GM12873 (cell line): ENCODE measurements around the gene GGT6.

Experiments used
- TF ChIP-seq, protein P1 (sequence below): IDR thresholded peaks from 2 replicates; pipeline ENCODE4 v1.5.1; 2012; ENCODE audit warnings: low read depth, mild to moderate bottlenecking, moderate library complexity, low read length, control low read depth; ENCODE audit not compliant: insufficient read depth; ENCODE audit errors: missing control alignments

The GGT6 gene

DNA sequence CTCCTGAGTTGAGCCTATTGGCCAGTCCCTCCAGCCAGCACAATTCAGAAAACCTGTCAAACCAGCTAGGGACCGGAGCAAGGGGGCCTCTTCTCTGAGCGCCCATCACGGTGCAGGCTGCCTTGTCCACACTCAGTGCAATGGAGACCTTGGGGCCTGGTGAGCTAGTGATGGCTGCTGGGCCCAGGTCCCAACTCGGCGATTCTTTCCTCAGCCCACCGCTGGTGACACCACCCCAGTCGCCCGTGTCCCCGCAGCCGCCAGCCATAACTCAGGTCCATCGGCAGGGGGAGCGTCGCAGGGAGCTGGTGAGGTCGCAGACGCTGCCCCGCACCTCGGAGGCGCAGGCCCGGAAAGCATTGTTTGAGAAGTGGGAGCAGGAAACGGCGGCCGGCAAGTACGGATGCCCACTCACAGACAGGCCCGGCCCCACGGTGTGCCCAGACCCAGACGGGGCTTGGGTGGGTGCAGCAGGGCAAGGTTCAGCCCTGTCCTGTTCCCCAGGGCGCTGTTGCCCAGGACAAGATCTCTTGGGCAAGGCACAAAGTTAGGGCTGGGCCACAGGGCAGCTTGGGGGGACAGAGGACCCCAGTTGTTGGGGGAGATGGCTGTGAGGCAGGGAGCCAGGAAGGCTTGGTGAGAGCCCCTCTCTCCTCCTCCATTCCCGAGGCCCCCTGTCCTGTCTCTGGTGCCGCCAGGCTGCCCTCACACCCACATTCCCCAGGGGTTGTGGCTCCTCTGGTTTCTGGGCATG is 34.7 kb upstream of the GGT6 start:
- TF ChIP-seq, protein P1, sequence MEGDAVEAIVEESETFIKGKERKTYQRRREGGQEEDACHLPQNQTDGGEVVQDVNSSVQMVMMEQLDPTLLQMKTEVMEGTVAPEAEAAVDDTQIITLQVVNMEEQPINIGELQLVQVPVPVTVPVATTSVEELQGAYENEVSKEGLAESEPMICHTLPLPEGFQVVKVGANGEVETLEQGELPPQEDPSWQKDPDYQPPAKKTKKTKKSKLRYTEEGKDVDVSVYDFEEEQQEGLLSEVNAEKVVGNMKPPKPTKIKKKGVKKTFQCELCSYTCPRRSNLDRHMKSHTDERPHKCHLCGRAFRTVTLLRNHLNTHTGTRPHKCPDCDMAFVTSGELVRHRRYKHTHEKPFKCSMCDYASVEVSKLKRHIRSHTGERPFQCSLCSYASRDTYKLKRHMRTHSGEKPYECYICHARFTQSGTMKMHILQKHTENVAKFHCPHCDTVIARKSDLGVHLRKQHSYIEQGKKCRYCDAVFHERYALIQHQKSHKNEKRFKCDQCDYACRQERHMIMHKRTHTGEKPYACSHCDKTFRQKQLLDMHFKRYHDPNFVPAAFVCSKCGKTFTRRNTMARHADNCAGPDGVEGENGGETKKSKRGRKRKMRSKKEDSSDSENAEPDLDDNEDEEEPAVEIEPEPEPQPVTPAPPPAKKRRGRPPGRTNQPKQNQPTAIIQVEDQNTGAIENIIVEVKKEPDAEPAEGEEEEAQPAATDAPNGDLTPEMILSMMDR, result peak; percentile 48

DNA sequence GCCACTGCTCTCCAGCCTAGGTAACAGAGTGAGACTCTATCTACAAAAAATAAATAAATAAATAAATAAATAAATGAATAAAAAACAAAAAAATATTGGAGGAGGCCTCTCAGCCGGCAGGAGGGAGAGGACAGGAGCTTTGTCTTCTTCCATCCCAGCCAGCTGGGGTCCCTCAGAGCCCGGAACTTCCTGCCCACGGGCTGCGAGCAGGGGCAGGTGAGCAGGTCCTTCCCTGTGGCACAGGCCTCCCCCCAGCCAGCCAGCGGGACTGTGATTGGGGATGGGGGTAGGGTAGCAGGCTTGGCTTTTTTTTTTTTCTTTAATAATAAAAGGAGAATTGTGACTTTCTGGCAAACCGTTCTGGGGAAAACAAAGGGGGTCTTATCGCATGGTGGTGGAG is 34.0 kb upstream of the GGT6 start:
- TF ChIP-seq, protein P1, result no peak

DNA sequence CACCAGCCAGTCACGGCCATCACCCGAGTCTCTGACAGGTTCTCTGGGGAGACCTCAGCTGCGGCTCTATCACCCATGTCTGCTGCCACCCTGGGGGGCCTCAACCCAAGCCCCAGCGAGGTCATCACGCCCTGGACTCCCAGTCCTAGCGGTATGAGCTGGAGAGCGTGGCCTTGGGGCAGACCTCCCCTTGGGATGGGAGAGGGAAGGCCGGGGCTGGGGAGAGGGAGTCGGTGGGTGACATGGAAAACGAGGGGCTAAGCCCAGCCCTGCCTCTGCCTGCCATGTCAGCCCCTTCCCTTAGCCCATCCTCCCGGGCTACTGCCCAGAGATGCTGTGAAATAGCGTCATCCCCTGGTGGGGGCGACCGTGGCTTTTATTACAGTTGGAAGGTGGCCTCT is 32.6 kb upstream of the GGT6 start:
- TF ChIP-seq, protein P1, result no peak

DNA sequence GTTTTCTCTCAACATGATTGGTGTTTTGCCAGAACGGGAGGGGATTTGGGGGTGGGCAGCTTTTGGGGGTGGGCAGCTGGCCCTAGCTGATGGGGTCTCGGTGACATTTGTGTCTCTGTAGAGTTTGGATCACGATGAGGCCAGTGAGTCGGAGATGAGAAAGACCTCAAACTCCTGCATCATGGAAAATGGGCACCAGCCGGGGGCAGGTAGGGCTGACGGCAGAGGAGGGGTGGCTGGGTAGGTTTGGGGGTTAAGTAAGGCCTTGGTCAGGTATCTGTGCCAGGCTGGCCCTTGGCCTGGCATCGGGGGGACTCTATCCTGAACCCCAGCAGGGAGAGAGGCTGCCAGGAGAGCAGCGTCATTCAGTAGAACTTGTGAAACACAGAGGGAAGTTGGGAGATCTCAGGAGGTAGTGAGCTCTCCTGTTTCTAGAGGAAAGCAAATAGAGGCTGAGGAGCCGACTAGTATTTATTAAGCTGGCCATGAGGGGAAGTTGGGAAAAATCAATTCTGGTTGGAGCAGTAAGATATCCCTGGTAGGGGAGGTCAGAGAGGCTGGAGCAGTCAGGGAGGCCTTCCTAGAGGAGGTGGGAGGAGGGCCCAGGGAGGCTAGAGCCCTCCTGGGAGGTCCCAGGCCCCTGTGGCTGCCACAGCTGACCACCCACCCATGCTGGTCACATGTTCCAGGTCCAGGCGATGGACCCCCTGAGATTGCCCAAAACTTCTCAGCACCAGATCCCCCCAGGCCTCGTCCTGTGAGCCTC is 32.0 kb upstream of the GGT6 start:
- TF ChIP-seq, protein P1, result no peak

DNA sequence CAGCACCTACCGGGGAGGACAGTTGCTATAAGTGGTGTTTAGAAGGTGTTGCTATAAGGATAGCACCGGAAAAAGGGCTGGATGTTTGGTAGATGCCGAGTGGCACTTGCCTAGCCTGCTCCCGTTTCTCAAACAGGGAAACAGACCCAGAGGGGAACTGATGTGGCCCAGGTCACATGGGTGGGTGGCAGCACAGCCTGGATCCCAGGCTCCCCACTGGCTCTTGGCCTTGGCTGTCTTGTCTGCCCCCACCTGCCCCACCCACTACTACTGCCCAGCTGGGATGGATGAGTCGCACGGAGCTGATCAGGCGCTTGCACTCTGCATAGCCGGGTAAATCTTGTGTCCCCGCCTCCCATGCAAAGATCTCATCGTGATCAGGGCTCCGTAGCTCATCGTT is 31.2 kb upstream of the GGT6 start:
- TF ChIP-seq, protein P1, result no peak

DNA sequence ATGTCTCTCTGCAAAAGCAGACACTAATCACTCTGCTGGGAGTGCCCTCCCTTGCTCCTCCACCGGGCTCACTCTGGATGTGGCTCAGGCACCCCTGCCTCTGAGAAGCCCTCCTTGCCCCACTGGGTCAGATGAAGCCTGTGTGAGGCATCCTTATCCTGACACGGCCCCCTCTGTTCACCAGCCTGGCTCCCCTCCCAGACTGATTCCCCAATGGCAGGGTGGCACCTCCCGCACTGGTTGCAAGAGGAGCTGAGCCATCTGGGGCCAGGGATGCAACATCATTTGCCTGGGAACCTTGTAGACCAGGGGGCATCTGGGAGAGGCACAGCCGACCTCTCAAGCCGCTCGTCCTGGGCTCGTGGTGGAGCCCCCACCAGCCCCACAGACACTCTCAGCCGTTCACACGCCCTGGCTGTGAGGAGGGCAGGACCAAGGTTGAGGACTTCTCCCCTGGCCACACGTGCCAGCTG is 30.6 kb upstream of the GGT6 start:
- TF ChIP-seq, protein P1, result no peak

DNA sequence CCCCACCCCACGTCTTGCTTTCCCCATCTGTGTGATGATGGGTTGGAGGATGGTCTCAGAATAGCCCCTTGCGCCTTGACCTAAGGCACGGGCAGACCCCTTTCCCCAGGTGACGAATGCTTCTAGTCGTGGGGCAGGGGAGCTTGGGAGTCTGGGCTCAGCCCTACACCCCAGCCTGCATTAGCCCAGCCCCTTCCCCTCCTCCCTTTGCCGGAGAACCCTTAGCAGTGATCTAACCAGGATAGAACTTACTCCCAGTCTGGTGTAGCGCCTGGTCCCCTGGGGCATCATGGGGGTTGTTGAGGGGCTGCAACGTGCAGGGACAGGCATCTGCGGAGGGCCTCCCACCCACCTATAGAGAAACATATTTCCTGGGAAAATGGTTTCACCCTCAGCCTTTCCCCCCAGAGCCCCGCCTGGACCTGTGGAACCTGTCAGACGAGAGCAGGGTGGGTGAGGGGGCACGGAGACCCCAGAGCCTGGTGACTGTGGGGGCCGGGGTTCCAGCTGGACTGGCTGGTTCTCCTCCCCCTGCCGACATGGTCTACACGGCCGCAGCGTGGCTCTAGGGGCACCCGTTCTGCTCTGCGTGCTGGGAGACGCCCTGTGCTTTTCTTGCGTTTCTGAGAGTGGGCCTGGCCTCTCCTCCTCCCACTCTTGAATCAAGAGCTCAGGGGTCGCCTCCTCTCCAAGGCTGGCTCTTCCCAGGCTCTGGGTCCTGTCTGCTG is 28.7 kb upstream of the GGT6 start:
- TF ChIP-seq, protein P1, result no peak
